ENCODE measurements around the gene MCF2L.

Gene MCF2L

GRCh38 chr13:113086991-113087922 lies 118.2 kb downstream of the MCF2L start:
- Histone ChIP-seq H3K27me3 (ENCODE audit: control insufficient read depth in 1 of 2, insufficient read depth in 1 of 2, low read length in 2 of 2) (peaks cover 11 to 16% of the 10 kb centered on the region in 2 experiments), H2BK15ac (ENCODE audit: low read depth, poor library complexity, severe bottlenecking) (no peak overlapping the region), H3K79me1 (replicated peaks; ENCODE audit: low read length, poor library complexity, severe bottlenecking) (no peaks in the 10 kb centered on the region), H3K9ac (ENCODE audit: low read length) (no peak overlapping the region), H4K8ac (ENCODE audit: low read length) (no peak overlapping the region), H3K4me1 (ENCODE audit: control insufficient read depth, insufficient read depth, low read depth, low read length) (peaks cover 2% of the 10 kb centered on the region), H3K23ac (ENCODE audit: low read length in 2 of 2) (no peak overlapping the region), H3K18ac (ENCODE audit: low read depth in 1 of 2, low read length in 2 of 2) (no peak overlapping the region), H2BK120ac (ENCODE audit: low read depth, low read length) (no peak overlapping the region), H2BK12ac (ENCODE audit: low read length in 2 of 2) (no peak overlapping the region), H4K91ac (ENCODE audit: low read length) (no peak overlapping the region), H3K4ac (ENCODE audit: low read depth in 1 of 2, low read length in 2 of 2) (no peak overlapping the region), H3K14ac (ENCODE audit: low read length in 2 of 2) (no peak overlapping the region), H3K9me3 (ENCODE audit: control insufficient read depth, low read length) (no peaks in the 10 kb centered on the region), H2BK5ac (ENCODE audit: low read depth, low read length, poor library complexity, severe bottlenecking) (no peak overlapping the region), H3K36me3 (ENCODE audit: control insufficient read depth in 1 of 2, insufficient read depth in 2 of 2, low read depth in 1 of 2, low read length in 2 of 2) (peaks cover 0 to 2% of the 10 kb centered on the region in 2 experiments), H3K27ac (ENCODE audit: low read length, poor library complexity, severe bottlenecking) (no peak overlapping the region), H3K4me3 (ENCODE audit: insufficient read depth in 1 of 2, low read depth in 1 of 2, low read length in 2 of 2) (no peak overlapping the region), H2AFZ (ENCODE audit: low read depth, low read length) (no peak overlapping the region), H2AK5ac (ENCODE audit: low read length, severe bottlenecking) (no peak overlapping the region), H3K4me2 (ENCODE audit: low read length, poor library complexity, severe bottlenecking) (no peak overlapping the region)
- 89% methylated on average over 35 of the region's 39 CpGs for WGBS
- no peak for DNase-seq

DNA sequence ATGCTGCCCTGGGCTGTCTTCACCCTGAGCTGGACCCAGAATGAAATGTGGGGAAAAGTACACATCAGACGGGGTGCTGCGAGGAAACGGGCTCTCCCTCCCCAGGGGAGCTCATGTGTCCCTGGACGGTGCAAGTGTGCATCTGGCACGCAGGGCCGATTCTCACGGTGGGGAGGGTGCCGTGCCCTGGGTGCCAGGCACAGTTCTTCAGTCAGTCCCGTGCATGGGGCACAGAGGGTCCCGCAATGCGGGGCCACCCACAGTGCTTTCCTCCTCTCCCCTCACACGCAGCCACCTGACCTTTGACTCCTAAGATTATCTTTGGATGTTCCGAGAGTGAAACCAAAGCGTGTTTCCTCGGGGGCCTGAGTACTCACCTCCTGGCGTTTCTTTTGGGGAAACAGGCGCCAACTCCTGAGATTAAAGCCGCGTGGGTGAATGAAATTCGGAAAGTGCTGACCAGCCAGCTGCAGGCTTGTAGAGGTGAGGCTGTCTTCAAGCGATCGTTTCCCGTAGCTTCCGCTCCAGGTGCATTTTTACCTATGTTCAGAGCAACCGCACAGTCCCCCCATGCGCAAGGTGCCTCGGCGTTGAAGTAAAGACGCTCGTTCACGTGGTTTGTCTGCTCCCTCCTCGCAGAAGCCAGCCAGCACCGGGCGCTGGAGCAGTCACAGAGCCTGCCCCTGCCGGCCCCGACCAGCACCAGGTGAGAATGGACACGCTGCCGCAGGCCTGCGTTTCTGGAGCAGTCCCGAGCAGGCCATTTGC lies 119.1 kb downstream of the MCF2L start:
- no peaks in the 10 kb centered on the region for H3K9me3 ChIP-seq (ENCODE audit: control insufficient read depth, low read length)
- WGBS = 93% methylated on average over 40 of the region's 40 CpGs

DNA sequence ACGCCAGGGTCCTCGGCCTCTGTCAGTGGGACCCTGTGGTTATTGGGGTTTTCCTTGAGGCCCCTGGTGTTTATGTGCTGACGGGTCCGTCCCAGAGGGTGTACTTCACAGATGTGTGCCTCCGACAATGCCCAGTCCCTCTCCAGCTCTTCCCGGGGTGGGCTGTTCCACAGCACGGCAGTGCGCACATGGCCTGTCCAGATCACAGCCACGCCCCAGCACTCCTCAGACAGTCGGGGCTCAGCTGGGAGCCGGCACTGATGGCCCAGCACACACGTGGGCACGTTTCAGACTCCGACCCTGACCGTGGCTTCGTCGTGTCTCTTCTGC lies 119.6 kb downstream of the MCF2L start:
- Histone ChIP-seq H3K36me3 (ENCODE audit: control insufficient read depth in 1 of 2, insufficient read depth in 2 of 2, low read depth in 1 of 2, low read length in 2 of 2) (peaks cover 0 to 2% of the 10 kb centered on the region in 2 experiments), H2BK120ac (ENCODE audit: low read depth, low read length) (no peak overlapping the region), H2BK15ac (ENCODE audit: low read depth, poor library complexity, severe bottlenecking) (no peak overlapping the region), H4K91ac (ENCODE audit: low read length) (no peak overlapping the region), H3K4ac (ENCODE audit: low read depth in 1 of 2, low read length in 2 of 2) (no peak overlapping the region), H4K8ac (ENCODE audit: low read length) (no peak overlapping the region), H2AFZ (ENCODE audit: low read depth, low read length) (no peak overlapping the region), H2BK5ac (ENCODE audit: low read depth, low read length, poor library complexity, severe bottlenecking) (no peak overlapping the region), H3K79me1 (replicated peaks; ENCODE audit: low read length, poor library complexity, severe bottlenecking) (no peaks in the 10 kb centered on the region), H3K9ac (ENCODE audit: low read length) (no peak overlapping the region), H2BK12ac (ENCODE audit: low read length in 2 of 2) (no peak overlapping the region), H3K4me3 (ENCODE audit: insufficient read depth in 1 of 2, low read depth in 1 of 2, low read length in 2 of 2) (no peak overlapping the region), H3K27me3 (ENCODE audit: control insufficient read depth in 1 of 2, insufficient read depth in 1 of 2, low read length in 2 of 2) (peaks cover 19 to 22% of the 10 kb centered on the region in 2 experiments), H3K14ac (ENCODE audit: low read length in 2 of 2) (no peak overlapping the region), H3K4me2 (ENCODE audit: low read length, poor library complexity, severe bottlenecking) (no peak overlapping the region), H3K9me3 (ENCODE audit: control insufficient read depth, low read length) (no peaks in the 10 kb centered on the region), H3K18ac (ENCODE audit: low read depth in 1 of 2, low read length in 2 of 2) (no peak overlapping the region), H2AK5ac (ENCODE audit: low read length, severe bottlenecking) (no peak overlapping the region), H3K4me1 (ENCODE audit: control insufficient read depth, insufficient read depth, low read depth, low read length) (peaks cover 2% of the 10 kb centered on the region), H3K27ac (ENCODE audit: low read length, poor library complexity, severe bottlenecking) (no peak overlapping the region), H3K23ac (ENCODE audit: low read length in 2 of 2) (no peak overlapping the region)
- 92% methylated on average over 17 of the region's 17 CpGs for WGBS
- DNase-seq = no peak

More for the DNA sequence above, 119.1 kb downstream of the MCF2L start:
- Histone ChIP-seq H2AK5ac (ENCODE audit: low read length, severe bottlenecking) (no peak overlapping the region), H3K18ac (ENCODE audit: low read depth in 1 of 2, low read length in 2 of 2) (no peak overlapping the region), H4K91ac (ENCODE audit: low read length) (no peak overlapping the region), H2BK12ac (ENCODE audit: low read length in 2 of 2) (no peak overlapping the region), H3K4me2 (ENCODE audit: low read length, poor library complexity, severe bottlenecking) (no peak overlapping the region), H3K27ac (ENCODE audit: low read length, poor library complexity, severe bottlenecking) (no peak overlapping the region), H3K79me1 (replicated peaks; ENCODE audit: low read length, poor library complexity, severe bottlenecking) (no peaks in the 10 kb centered on the region), H2BK5ac (ENCODE audit: low read depth, low read length, poor library complexity, severe bottlenecking) (no peak overlapping the region), H3K4me3 (ENCODE audit: insufficient read depth in 1 of 2, low read depth in 1 of 2, low read length in 2 of 2) (no peak overlapping the region), H2AFZ (ENCODE audit: low read depth, low read length) (no peak overlapping the region), H2BK120ac (ENCODE audit: low read depth, low read length) (no peak overlapping the region), H2BK15ac (ENCODE audit: low read depth, poor library complexity, severe bottlenecking) (no peak overlapping the region), H3K4ac (ENCODE audit: low read depth in 1 of 2, low read length in 2 of 2) (no peak overlapping the region), H3K14ac (ENCODE audit: low read length in 2 of 2) (no peak overlapping the region), H3K23ac (ENCODE audit: low read length in 2 of 2) (no peak overlapping the region), H3K36me3 (ENCODE audit: control insufficient read depth in 1 of 2, insufficient read depth in 2 of 2, low read depth in 1 of 2, low read length in 2 of 2) (peaks cover 0 to 2% of the 10 kb centered on the region in 2 experiments), H4K8ac (ENCODE audit: low read length) (no peak overlapping the region), H3K27me3 (ENCODE audit: control insufficient read depth in 1 of 2, insufficient read depth in 1 of 2, low read length in 2 of 2) (peaks cover 14 to 22% of the 10 kb centered on the region in 2 experiments), H3K9ac (ENCODE audit: low read length) (no peak overlapping the region), H3K4me1 (ENCODE audit: control insufficient read depth, insufficient read depth, low read depth, low read length) (peaks cover 2% of the 10 kb centered on the region)
- no peak for DNase-seq

All from mesenchymal stem cell (in vitro differentiated cells and primary cell).